HEK293T (cell line): ENCODE results near the gene FRYL.

ENCODE experiments used
- ELF4 ChIP-seq: fragments of 450-650 bp; IDR thresholded peaks from 2 replicates; pipeline ENCODE4 v1.6.1; 2017; ENCODE audit warnings: antibody characterized with exemption
- FOXM1 ChIP-seq: fragments of 450-650 bp; IDR thresholded peaks from 2 replicates; pipeline ENCODE4 v1.6.1; 2017; ENCODE audit warnings: mild to moderate bottlenecking, borderline replicate concordance
- HDGF ChIP-seq: fragments of 450-650 bp; IDR thresholded peaks from 2 replicates; pipeline ENCODE4 v1.6.1; 2017; ENCODE audit warnings: antibody characterized with exemption, borderline replicate concordance
- L3MBTL2 ChIP-seq: fragments of 450-650 bp; conservative IDR thresholded peaks from 2 replicates; pipeline ENCODE4 v1.6.1; 2016; ENCODE audit warnings: mild to moderate bottlenecking
- NFRKB ChIP-seq: fragments of 450-650 bp; IDR thresholded peaks from 2 replicates; pipeline ENCODE4 v1.6.1; 2016; ENCODE audit warnings: mild to moderate bottlenecking, moderate library complexity
- SP1 ChIP-seq: fragments of 450-650 bp; IDR thresholded peaks from 2 replicates; pipeline ENCODE4 v1.6.1; 2017
- SUZ12 ChIP-seq: fragments of 450-650 bp; IDR thresholded peaks from 2 replicates; pipeline ENCODE4 v1.6.1; 2016; ENCODE audit warnings: mild to moderate bottlenecking
- ZNF384 ChIP-seq: fragments of 450-650 bp; IDR thresholded peaks from 2 replicates; pipeline ENCODE4 v1.6.1; 2016

DNA sequence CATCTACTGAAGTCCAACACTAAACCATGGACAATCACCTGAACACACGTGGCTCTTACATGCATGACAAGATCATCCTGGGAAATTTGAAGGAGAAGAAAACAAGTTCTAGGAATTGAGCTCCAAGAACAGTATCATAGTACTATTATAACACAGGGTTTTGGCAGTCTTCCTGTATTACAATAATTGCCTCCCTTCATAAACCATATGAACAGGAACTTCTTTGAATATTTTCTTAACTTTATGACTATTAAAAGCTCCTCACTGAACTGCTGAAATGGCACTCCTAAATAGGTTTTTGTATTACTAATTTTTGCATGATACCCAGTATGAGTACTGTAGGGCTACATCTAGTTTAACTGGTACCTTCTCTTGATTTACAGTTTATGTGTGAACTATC, 160.0 kb downstream of the FRYL start:
- no peak for TF ChIP-seq ZNF384
- TF ChIP-seq FOXM1, result no peak
- no peak for TF ChIP-seq ELF4
- TF ChIP-seq L3MBTL2, result no peak
- no peak for TF ChIP-seq NFRKB
- no peak for TF ChIP-seq SP1
- TF ChIP-seq HDGF, result no peak
- no peak for TF ChIP-seq SUZ12
